HG02610 (cell line): ENCODE results near the gene RIF1.
"Not testable (repeated sequence)": the region's sequence is repeated elsewhere in the genome, so short reads cannot be mapped to it uniquely, and the experiment has no call there.

Experiments used
- ATAC-seq: cut with Tn5 transposase; IDR thresholded peaks from one replicate; pipeline ENCODE4 v1.9.1; 2021; ENCODE audit warnings: mild to moderate bottlenecking, moderate library complexity; ENCODE audit not compliant: unreplicated experiment

Gene RIF1

GRCh38 chr2:151408788-151409600, 708 bp upstream of the RIF1 start:
- ATAC-seq = no peak

GRCh38 chr2:151410485-151410834, 758 bp downstream of the RIF1 start:
- ATAC-seq = peak; percentile 30

- no peak for ATAC-seq
Measured at GRCh38 chr2:151417650-151418049, 7.9 kb downstream of the RIF1 start.

- not testable (repeated sequence) for ATAC-seq
Measured at GRCh38 chr2:151421681-151422080, 12.0 kb downstream of the RIF1 start.

GRCh38 chr2:151422917-151423439, 13.3 kb downstream of the RIF1 start:
- peak; percentile 91 for ATAC-seq

- no peak for ATAC-seq
Measured at GRCh38 chr2:151423760-151424159, 14.1 kb downstream of the RIF1 start.

GRCh38 chr2:151437630-151438029, 27.9 kb downstream of the RIF1 start:
- no peak for ATAC-seq

GRCh38 chr2:151438506-151438905, 28.8 kb downstream of the RIF1 start:
- ATAC-seq = no peak

GRCh38 chr2:151439127-151439526, 29.4 kb downstream of the RIF1 start:
- no peak for ATAC-seq

GRCh38 chr2:151459358-151459757, 49.7 kb downstream of the RIF1 start:
- no peak for ATAC-seq

- ATAC-seq = no peak
Measured at GRCh38 chr2:151465771-151466170, 56.1 kb downstream of the RIF1 start.

- ATAC-seq = no peak
Measured at GRCh38 chr2:151470556-151470955, 60.9 kb downstream of the RIF1 start.

- no peak for ATAC-seq
Measured at GRCh38 chr2:151472966-151473365, 63.3 kb downstream of the RIF1 start.

GRCh38 chr2:151475071-151475470, 65.4 kb downstream of the RIF1 start:
- ATAC-seq = no peak

- ATAC-seq = no peak
Measured at GRCh38 chr2:151476287-151476686, 66.6 kb downstream of the RIF1 start.

- no peak for ATAC-seq
Measured at GRCh38 chr2:151478011-151478410, 68.3 kb downstream of the RIF1 start.

GRCh38 chr2:151481744-151482143, 72.0 kb downstream of the RIF1 start:
- peak; percentile 61 for ATAC-seq

GRCh38 chr2:151482171-151482725, 72.5 kb downstream of the RIF1 start:
- no peak for ATAC-seq

GRCh38 chr2:151483546-151483945, 73.8 kb downstream of the RIF1 start:
- ATAC-seq = no peak

GRCh38 chr2:151484100-151484499, 74.4 kb downstream of the RIF1 start:
- no peak for ATAC-seq

- no peak for ATAC-seq
Measured at GRCh38 chr2:151486053-151486452, 76.4 kb downstream of the RIF1 start.

- ATAC-seq = no peak
Measured at GRCh38 chr2:151490276-151490675, 80.6 kb downstream of the RIF1 start.
